GM12892 (cell line): ENCODE results near the gene CAMTA1.

Experiments
- POLR2A ChIP-seq: IDR thresholded peaks from 2 replicates; pipeline ENCODE4 v1.6.1; 2011; ENCODE audit warnings: low read depth, low read length, control low read depth
- POLR2AphosphoS5 ChIP-seq: IDR thresholded peaks from 2 replicates; pipeline ENCODE4 v1.6.1; 2011; ENCODE audit warnings: low read depth, low read length, control low read depth

- no peak for TF ChIP-seq POLR2A
- no peak for TF ChIP-seq POLR2AphosphoS5
Observed at GRCh38 chr1:7487766-7488474, 702.7 kb downstream of the CAMTA1 start.
